HepG2 (cell line): ENCODE measurements around the gene DOC2A. TPM values are rescaled to one million over a fixed set of nuclear protein-coding genes. Genes with fewer than 3 reads are reported as not detected.

Experiments used
- ARNTL ChIP-seq: sonication (generic); formaldehyde crosslinking; IDR thresholded peaks from 2 replicates; pipeline ENCODE4 v1.4.0; 2020; ENCODE audit warnings: mild to moderate bottlenecking, missing genetic modification reagents
- ATAD3A ChIP-seq: sonication (generic); formaldehyde crosslinking; IDR thresholded peaks from 2 replicates; pipeline ENCODE4 v1.4.0; 2020; ENCODE audit warnings: missing genetic modification reagents
- BRCA1 ChIP-seq: sonication (generic); formaldehyde crosslinking; IDR thresholded peaks from 2 replicates; pipeline ENCODE4 v1.4.0; 2020; ENCODE audit warnings: missing genetic modification reagents
- CHD4 ChIP-seq: fragments of 200-600 bp; sonication (generic); IDR thresholded peaks from 2 replicates; pipeline ENCODE4 v1.7.0; 2017; ENCODE audit warnings: mild to moderate bottlenecking, low read length, borderline replicate concordance
- GTF2F1 ChIP-seq: fragments of 150-350 bp; IDR thresholded peaks from 2 replicates; pipeline ENCODE4 v1.6.1; 2014; ENCODE audit warnings: low read length
- HNRNPL ChIP-seq: fragments of 200-400 bp; formaldehyde crosslinking; IDR thresholded peaks from 2 replicates; pipeline ENCODE4 v1.6.1; 2017; ENCODE audit warnings: mild to moderate bottlenecking, low read depth, low read length
- ISX ChIP-seq: sonication (generic); formaldehyde crosslinking; conservative IDR thresholded peaks from 2 replicates; pipeline ENCODE4 v1.5.0; 2020; ENCODE audit warnings: missing genetic modification reagents
- NKX3-1 ChIP-seq: sonication (generic); formaldehyde crosslinking; IDR thresholded peaks from 2 replicates; pipeline ENCODE4 v1.5.0; 2020; ENCODE audit warnings: missing genetic modification reagents
- STAG1 ChIP-seq: sonication (generic); formaldehyde crosslinking; IDR thresholded peaks from 2 replicates; pipeline ENCODE4 v1.4.0; 2020; ENCODE audit warnings: missing genetic modification reagents
- ZNF773 ChIP-seq: sonication (generic); formaldehyde crosslinking; IDR thresholded peaks from 2 replicates; pipeline ENCODE4 v1.4.0; 2020; ENCODE audit warnings: missing genetic modification reagents, borderline replicate concordance
- polyA plus RNA-seq, 8 experiments: library from polyadenylated mRNA; depleted of rRNA in 3 of 8; stranded (reverse) in 7 of 8; unstranded in 1 of 8; fragments of >200 nt; fragmentation: Illumina TruSeq in 4 of 8; extraction: Trizol in 4 of 8; gene quantifications; 2 replicates each; pipeline versions ENCODE4 v1.2.1 to v1.2.3, GENCODE V29; 2011 to 2016; ENCODE audit warnings: low read depth in 4 of 8, missing spikeins in 1 of 8, mixed read lengths in 1 of 8; ENCODE audit not compliant: insufficient read depth in 1 of 8
- total RNA-seq, 5 experiments: library from RNA; depleted of rRNA; stranded (reverse); fragments of >200 nt; fragmentation: Illumina TruSeq; extraction: Trizol; gene quantifications; 2 replicates each; pipeline ENCODE4 v1.2.3, GENCODE V29; 2016; ENCODE audit warnings: low read depth in 1 of 5
- TF ChIP-seq, protein P1 (sequence below): IDR thresholded peaks from 2 replicates; pipeline ENCODE4 v1.6.1; 2016; ENCODE audit warnings: control low read depth
- TF ChIP-seq, protein P2 (sequence below): IDR thresholded peaks from 2 replicates; pipeline ENCODE4 v1.6.1; 2016; ENCODE audit warnings: missing compliant biosample characterization, missing genetic modification reagents, borderline replicate concordance
- TF ChIP-seq, protein P3 (sequence below): sonication (generic); formaldehyde crosslinking; IDR thresholded peaks from 2 replicates; pipeline ENCODE4 v1.4.0; 2020; ENCODE audit warnings: mild to moderate bottlenecking, missing genetic modification reagents
- TF ChIP-seq, protein P4 (sequence below): IDR thresholded peaks from 2 replicates; pipeline ENCODE4 v1.6.1; 2016; ENCODE audit warnings: missing genetic modification reagents, missing compliant biosample characterization
- TF ChIP-seq, protein P5 (sequence below): sonication (generic); formaldehyde crosslinking; IDR thresholded peaks from 2 replicates; pipeline ENCODE4 v1.8.0; 2022; ENCODE audit warnings: mild to moderate bottlenecking, missing genetic modification reagents
- TF ChIP-seq, protein P6 (sequence below): sonication (generic); formaldehyde crosslinking; IDR thresholded peaks from 2 replicates; pipeline ENCODE4 v1.5.0; 2020; ENCODE audit warnings: mild to moderate bottlenecking, missing genetic modification reagents, borderline replicate concordance
- TF ChIP-seq, protein P7 (sequence below): sonication (generic); formaldehyde crosslinking; IDR thresholded peaks from 2 replicates; pipeline ENCODE4 v1.4.0; 2020; ENCODE audit warnings: missing genetic modification reagents

DOC2A gene
- total and polyA plus RNA-seq, 2 of the 13 experiments (the other 11 are each of a cell fraction or from before 2014, with no cell fraction given) = 0.15 to 0.55 TPM

DNA sequence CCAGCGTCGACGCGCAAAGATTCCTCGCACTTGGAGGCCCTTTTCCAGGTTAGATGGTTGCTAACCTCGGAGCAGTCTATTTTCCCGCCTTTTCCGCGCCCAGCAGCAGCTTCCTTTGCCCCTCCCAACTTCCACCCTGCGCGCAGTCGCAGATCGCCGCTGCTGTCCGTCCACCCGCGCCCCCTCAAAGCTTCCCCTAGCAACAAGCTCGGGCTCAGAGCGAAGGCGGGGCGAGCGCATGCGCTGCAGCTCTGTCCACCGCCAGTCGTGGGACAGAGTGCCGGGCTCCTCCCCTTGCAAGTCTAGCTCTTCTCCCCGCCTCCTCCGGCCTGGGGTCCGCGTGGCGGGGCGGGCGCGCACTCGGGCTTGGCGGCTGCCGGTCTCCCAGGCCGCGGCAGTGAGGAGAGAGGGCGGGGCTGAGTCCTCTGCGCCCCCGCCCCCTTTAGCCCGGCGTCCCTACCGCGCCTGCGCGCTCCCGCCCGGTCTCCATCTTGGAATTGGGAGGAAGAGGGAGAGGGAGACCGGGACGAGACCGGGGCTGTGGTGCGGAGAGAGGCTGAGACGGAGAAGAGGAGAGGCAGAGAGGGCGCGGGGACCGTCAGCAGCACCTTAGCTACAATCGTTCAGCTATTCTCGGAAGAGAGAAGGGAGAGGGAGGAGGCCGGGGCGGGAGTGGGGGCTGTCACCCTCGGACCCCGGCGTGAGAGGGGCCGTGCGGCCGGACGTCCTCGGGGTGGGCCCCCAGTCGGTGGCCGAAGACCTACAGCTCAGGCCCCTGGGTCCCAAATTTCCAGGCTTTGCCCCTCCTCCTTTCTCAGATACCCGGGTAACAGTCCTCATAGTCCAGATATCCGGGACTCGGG lies 37.2 kb downstream of the DOC2A start, which contains the start of gene TAOK2 (continued):
- TF ChIP-seq, protein P1, sequence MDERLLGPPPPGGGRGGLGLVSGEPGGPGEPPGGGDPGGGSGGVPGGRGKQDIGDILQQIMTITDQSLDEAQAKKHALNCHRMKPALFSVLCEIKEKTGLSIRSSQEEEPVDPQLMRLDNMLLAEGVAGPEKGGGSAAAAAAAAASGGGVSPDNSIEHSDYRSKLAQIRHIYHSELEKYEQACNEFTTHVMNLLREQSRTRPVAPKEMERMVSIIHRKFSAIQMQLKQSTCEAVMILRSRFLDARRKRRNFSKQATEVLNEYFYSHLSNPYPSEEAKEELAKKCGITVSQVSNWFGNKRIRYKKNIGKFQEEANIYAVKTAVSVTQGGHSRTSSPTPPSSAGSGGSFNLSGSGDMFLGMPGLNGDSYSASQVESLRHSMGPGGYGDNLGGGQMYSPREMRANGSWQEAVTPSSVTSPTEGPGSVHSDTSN (CRISPR knock-in tag) = no peak
- TF ChIP-seq, protein P2, sequence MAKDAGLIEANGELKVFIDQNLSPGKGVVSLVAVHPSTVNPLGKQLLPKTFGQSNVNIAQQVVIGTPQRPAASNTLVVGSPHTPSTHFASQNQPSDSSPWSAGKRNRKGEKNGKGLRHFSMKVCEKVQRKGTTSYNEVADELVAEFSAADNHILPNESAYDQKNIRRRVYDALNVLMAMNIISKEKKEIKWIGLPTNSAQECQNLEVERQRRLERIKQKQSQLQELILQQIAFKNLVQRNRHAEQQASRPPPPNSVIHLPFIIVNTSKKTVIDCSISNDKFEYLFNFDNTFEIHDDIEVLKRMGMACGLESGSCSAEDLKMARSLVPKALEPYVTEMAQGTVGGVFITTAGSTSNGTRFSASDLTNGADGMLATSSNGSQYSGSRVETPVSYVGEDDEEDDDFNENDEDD (CRISPR knock-in tag) = peak; percentile 99
- TF ChIP-seq NKX3-1 (CRISPR knock-in tag) (peak; percentile 31), ISX (peak; percentile 87; the same call in 1 of the 2 replicates), ATAD3A (CRISPR knock-in tag) (no peak), STAG1 (CRISPR knock-in tag) (peak; percentile 32), CHD4 (no peak), HNRNPL (0 out of 2 replicates have a peak, but pooled peaks have one; percentile 13), ARNTL (peak; percentile 88), ZNF773 (CRISPR knock-in tag) (0 out of 2 replicates have a peak, but pooled peaks have one; percentile 31), BRCA1 (CRISPR knock-in tag) (peak; percentile 90; the same call in 1 of the 2 replicates), GTF2F1 (no peak)
- TF ChIP-seq, protein P3, sequence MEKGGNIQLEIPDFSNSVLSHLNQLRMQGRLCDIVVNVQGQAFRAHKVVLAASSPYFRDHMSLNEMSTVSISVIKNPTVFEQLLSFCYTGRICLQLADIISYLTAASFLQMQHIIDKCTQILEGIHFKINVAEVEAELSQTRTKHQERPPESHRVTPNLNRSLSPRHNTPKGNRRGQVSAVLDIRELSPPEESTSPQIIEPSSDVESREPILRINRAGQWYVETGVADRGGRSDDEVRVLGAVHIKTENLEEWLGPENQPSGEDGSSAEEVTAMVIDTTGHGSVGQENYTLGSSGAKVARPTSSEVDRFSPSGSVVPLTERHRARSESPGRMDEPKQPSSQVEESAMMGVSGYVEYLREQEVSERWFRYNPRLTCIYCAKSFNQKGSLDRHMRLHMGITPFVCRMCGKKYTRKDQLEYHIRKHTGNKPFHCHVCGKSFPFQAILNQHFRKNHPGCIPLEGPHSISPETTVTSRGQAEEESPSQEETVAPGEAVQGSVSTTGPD (CRISPR knock-in tag) = no peak
- TF ChIP-seq, protein P4, sequence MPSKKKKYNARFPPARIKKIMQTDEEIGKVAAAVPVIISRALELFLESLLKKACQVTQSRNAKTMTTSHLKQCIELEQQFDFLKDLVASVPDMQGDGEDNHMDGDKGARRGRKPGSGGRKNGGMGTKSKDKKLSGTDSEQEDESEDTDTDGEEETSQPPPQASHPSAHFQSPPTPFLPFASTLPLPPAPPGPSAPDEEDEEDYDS = peak; percentile 87
- TF ChIP-seq, protein P5, sequence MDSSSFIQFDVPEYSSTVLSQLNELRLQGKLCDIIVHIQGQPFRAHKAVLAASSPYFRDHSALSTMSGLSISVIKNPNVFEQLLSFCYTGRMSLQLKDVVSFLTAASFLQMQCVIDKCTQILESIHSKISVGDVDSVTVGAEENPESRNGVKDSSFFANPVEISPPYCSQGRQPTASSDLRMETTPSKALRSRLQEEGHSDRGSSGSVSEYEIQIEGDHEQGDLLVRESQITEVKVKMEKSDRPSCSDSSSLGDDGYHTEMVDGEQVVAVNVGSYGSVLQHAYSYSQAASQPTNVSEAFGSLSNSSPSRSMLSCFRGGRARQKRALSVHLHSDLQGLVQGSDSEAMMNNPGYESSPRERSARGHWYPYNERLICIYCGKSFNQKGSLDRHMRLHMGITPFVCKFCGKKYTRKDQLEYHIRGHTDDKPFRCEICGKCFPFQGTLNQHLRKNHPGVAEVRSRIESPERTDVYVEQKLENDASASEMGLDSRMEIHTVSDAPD = peak; percentile 11; the same call in 1 of the 2 replicates
- TF ChIP-seq, protein P6, sequence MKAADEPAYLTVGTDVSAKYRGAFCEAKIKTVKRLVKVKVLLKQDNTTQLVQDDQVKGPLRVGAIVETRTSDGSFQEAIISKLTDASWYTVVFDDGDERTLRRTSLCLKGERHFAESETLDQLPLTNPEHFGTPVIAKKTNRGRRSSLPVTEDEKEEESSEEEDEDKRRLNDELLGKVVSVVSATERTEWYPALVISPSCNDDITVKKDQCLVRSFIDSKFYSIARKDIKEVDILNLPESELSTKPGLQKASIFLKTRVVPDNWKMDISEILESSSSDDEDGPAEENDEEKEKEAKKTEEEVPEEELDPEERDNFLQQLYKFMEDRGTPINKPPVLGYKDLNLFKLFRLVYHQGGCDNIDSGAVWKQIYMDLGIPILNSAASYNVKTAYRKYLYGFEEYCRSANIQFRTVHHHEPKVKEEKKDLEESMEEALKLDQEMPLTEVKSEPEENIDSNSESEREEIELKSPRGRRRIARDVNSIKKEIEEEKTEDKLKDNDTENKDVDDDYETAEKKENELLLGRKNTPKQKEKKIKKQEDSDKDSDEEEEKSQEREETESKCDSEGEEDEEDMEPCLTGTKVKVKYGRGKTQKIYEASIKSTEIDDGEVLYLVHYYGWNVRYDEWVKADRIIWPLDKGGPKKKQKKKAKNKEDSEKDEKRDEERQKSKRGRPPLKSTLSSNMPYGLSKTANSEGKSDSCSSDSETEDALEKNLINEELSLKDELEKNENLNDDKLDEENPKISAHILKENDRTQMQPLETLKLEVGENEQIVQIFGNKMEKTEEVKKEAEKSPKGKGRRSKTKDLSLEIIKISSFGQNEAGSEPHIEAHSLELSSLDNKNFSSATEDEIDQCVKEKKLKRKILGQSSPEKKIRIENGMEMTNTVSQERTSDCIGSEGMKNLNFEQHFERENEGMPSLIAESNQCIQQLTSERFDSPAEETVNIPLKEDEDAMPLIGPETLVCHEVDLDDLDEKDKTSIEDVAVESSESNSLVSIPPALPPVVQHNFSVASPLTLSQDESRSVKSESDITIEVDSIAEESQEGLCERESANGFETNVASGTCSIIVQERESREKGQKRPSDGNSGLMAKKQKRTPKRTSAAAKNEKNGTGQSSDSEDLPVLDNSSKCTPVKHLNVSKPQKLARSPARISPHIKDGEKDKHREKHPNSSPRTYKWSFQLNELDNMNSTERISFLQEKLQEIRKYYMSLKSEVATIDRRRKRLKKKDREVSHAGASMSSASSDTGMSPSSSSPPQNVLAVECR (CRISPR knock-in tag) = peak; percentile 94
- TF ChIP-seq, protein P7, sequence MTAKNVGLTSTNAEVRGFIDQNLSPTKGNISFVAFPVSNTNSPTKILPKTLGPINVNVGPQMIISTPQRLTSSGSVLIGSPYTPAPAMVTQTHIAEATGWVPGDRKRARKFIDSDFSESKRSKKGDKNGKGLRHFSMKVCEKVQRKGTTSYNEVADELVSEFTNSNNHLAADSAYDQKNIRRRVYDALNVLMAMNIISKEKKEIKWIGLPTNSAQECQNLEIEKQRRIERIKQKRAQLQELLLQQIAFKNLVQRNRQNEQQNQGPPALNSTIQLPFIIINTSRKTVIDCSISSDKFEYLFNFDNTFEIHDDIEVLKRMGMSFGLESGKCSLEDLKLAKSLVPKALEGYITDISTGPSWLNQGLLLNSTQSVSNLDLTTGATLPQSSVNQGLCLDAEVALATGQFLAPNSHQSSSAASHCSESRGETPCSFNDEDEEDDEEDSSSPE (CRISPR knock-in tag) = peak; percentile 99
